GM19372 (cell line): Measurements from ENCODE around the gene LGALS12.

ENCODE experiments used
- ATAC-seq: cut with Tn5 transposase; IDR thresholded peaks from one replicate; pipeline ENCODE4 v1.9.1; 2021; ENCODE audit warnings: mild to moderate bottlenecking, low read depth, moderate library complexity; ENCODE audit not compliant: unreplicated experiment

The LGALS12 gene, protein sequence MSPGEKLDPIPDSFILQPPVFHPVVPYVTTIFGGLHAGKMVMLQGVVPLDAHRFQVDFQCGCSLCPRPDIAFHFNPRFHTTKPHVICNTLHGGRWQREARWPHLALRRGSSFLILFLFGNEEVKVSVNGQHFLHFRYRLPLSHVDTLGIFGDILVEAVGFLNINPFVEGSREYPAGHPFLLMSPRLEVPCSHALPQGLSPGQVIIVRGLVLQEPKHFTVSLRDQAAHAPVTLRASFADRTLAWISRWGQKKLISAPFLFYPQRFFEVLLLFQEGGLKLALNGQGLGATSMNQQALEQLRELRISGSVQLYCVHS

DNA sequence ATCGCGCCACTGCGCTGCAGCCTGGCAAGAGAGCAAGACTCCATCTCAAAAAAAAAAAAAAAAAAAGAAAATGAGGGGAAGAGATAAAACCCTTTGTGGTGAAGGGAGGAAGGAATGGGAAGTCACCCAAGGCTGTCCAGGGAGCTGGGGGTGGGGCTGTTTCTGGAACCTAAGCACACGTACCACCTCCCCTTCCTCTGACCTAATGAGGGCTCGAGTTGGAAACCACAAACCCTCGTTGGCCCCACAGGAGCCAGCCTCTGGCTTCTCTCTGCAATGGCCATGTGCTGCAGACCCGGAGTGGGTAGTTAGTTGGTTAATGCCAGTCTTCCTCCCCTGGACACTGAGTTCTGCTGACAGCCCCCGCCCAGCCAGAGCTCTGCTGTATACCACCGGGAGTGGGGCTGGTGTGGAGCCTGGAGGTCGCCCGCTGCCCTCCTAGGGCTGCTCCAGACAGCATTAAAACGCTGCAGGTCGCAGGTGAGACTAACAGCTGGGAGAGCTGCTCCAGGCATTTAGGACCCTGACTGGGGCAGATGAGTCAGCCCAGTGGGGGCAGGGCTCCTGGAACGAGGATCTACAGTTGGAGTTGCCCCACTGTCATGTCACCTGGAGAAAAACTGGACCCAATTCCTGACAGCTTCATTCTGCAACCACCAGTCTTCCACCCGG lies at the start of gene LGALS12:
LGALS12 (plus strand) TSS at position 228 of the 672 bp plus-strand sequence; CDS start at position 603, 375 bp downstream.
- no peak for ATAC-seq

DNA sequence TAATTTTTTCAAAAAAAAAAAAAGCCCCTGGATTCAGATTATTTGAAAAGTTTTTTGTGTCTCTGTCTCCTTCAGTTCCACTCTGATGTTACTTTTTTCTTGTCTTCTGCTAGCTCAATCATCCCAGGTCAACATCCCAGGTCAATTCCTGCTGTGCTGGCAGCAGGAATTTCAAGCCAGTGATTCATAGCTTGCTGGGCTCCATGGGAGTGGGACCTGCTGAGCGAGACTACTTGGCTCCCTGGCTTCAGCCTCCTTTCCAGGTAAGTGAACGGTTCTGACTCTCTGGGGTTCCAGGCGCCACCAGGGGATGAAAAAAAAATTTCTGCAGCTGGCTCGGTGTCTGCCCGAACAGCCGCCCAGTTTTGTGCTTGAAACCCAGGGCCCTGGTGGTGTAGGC lies 46.3 kb upstream of the LGALS12 start:
- ATAC-seq: no peak

DNA sequence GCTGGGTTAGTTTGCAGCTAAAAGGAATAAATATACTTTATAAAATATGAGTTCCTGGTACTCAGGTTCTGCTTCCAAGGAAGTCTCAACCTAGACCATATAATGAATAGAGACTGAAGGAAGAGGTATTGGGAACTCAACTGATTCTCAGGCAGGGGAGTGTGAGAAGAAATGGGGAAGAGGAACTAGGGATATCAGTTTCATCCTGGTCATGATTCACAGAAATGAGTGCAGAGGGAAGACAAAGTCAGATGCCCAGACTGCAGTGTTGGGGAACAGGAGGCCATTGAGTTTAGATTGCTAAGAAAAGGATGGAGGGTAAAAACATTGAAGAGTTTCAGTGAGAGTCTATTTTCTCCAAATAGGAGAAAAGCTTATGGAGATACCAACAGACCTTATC lies 43.7 kb upstream of the LGALS12 start:
- no peak for ATAC-seq

DNA sequence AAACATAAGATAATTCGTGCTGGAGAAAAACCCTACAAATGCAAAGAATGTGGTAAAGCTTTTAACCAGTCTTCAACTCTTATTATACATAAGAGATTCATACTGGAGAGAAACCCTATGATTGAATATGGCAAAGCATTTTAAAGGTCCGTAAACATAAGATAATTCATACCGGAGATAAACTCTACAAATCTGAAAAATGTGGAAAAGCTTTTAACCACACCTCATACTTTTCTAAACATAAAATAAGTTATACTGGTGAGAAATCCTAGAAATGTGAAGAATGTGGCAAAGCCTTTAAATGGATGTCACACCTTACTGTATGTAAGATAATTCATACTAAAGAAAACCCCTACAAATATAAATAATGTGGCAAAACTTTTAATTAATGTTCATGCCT lies 35.6 kb upstream of the LGALS12 start:
- ATAC-seq: no peak

DNA sequence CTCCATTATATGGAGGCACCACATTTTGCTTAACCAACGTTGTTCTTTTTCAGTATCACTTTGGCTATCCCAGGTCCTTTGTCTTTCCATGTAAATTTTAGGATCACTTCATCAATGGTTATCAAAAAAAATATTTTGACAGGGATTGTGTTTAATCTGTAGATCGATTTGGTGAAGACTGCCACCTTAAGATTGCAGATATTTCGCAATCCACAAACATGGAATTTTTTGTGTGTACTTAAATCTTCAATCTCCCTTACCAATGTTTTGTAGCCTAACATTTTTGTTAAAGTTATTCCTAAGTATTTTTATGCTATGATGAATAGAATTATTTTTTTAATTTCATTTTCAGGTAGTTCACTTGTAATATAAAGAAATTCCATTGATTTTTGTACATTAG lies 33.5 kb upstream of the LGALS12 start:
- no peak for ATAC-seq

DNA sequence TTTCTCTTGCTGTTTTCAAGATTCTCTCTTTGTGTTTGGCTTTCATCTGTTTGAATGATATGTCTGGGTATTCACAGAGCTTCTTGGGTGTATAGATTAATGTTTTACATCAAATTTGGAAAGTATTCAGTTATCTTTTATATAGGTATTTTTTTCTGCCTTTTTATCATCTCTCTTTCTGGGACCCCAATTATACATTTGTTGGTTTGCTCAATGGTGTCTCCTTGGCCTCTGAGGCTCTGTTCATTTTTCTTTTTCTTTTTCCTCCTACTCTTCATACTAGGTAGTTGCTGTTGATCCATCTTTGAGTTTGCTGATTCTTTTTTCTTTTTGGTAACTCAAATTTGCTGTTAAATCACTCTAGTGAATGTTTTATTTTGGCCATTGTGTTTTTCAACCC lies 29.3 kb upstream of the LGALS12 start:
- no peak for ATAC-seq

DNA sequence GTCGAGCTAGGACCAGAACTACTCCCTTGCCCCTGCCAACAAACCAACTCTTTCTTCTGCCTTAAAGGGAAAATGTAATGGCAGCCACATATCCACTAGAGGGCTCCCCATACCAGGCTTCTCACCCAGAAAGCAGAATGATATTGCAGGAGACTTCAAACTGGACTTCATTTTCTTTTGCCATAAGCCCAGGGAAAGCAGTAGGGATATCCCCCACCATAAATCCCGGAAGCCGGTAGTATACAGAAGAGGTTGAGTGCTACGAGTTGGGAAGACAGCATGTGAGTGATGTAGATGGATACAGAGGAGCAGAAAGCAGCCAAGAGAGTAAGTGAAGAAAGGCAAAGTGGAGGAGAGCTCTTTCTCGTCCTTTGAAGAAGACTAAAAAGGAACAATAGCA lies 27.0 kb upstream of the LGALS12 start:
- ATAC-seq: no peak

DNA sequence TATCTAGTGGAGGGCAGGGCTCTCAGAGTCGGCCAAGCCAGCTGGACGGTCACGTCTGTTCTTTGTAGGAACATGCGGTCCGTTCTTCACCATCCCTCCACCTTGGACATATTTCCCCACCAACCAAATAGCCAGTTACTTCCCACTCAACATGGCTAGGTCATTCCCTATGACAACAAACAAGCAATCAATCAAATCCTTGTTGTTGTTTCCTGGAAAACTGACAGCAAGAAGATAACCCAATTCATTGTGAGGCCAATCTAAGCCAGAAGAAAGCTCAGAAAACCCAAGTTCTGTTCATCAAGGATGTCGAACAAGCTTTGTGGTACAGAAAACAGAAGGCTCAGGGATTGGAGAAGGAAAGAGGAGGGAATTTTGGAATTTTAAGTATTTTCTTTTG lies 25.8 kb upstream of the LGALS12 start:
- no peak for ATAC-seq

DNA sequence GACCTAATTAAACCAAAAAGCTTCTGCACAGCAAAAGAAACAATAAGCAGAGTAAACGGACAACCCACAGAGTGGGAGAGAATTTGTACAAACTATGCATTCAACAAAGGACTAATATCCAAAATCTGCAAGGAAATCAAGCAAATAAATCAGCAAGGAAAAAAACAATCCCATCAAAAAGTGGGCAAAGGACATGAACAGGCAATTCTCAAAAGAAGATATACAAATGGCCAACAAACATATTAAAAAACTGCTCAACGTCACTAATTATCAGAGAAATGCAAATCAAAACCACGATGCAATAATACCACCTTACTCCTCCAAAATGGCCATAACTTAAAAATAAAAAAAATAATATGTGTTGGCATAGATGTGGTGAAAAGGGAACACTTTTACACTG lies 20.1 kb upstream of the LGALS12 start:
- ATAC-seq: no peak

DNA sequence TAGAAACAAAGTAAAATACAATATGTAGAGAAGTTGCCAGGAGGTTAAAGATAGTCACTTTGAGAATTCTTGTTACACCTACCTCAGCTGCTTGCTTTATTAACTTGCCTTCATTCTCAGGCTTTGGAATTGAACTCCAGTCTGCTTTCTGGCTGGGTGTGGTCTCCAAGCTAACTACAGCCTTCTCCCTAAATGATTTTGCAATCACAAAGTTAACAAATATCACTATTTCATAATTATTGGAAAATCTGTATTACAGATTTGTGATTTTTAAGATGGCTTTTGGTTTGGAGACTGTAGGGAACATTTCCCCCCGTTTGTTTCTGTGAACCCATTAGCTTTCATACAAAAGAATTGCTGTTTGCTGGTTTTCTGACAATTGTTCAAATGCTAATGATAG lies 17.1 kb upstream of the LGALS12 start:
- no peak for ATAC-seq

DNA sequence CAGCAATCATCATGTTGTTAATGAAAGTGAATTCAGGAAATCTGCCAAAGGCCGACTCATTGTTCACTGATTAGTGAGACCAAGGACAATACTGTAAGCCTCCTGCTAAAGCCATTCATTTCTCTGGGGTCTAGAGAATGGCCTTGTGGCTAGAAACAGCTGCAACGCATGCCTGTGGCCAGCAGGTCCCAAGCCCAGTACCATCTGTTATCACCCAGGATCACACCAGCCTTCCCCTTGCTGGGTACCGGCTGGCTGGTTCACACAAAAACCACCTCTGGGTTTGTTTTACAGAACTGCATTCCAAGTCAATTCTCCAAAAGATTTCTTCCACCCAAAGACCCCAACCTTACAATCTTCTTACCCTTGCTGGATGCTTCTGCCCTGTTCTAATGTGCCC lies 16.0 kb upstream of the LGALS12 start:
- ATAC-seq: no peak

DNA sequence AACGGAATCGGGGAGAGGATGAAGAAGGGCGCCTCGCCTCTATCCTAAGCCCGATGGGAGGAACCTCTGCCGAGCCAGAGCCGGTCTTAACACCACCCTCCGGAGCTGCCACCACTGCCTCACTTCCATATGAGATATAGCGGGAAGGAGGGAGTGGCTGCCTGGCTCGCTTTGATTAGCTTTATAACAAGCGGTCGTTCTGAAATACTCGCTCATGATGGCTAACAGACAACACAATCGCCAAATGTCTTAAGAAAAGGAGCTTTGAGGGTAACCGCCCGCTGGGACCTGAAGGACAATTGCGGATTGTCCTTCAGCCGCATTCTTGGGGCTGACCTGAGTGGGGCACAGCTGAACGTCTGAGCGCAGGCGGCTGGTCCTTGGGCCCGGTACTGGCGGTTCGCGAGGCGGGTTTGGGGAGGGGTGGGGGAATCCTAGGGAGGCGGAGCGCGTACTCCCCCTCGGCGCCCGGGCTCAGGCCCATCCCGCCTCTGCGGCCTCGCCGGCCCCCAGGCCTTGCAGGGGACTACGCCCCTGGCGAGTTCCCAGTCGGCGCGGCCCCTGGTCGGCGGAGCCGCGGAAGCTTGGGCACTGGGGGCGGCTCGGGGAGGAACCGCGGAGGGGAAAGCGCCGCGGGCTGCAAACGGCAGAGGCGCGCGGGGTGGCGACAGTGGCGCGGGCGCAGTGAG lies 15.2 kb upstream of the LGALS12 start, which contains the start of gene PLAAT5:
PLAAT5 (minus strand) TSS at position 617 of the 689 bp plus-strand sequence; CDS start at position 484, 133 bp downstream.
- no peak for ATAC-seq

DNA sequence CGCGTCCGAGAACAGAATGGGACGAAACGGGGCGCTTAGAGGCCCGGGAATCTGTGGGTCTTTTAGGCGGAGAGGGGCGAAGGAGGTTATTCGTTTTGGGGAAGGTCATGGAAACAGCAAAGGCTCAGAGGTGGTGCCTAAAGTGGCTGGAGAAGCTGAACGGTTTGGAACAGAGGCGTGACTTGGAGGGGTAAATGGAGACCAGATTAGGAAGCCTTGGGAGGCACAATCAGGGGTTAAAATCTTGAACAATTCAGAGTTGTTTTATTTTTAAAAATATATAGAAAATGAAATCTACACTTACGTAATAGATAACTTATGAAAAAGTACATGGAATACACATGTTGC lies 14.7 kb upstream of the LGALS12 start:
- no peak for ATAC-seq

DNA sequence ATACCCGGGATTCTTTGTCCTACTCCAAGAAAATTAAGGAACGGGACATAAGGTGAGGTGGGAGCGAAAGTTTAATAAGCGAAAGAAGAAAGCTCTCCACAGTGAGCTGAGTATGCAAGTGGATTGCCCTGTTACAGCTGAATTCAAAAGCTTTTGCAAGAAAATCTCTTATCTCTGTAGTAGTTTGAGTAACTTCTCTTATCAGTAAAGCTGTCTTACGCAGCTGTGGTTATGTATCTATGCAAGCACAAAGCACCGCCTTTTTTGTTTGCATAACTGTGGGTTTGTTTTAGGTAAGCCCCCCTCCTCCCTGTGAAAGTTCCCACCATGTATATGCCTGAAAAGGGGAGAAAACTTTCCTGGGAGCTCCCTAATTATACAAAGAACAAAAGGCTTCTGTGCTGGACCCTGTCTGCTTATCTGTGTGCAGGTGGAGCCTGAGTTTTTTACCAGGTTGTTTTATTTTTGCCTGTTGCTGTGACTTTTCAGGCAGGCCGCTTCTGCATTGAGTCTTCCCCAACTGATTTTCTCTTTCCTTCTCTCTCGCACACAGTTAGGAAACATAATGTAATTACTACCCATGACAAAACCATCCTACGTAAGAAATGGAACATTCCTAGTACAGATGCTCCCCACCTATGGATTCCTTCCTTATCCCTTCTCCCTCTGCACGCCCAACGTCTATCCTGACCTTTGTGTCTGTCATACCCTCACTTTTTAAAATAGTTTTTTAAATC lies 14.1 kb upstream of the LGALS12 start:
- ATAC-seq: no peak

DNA sequence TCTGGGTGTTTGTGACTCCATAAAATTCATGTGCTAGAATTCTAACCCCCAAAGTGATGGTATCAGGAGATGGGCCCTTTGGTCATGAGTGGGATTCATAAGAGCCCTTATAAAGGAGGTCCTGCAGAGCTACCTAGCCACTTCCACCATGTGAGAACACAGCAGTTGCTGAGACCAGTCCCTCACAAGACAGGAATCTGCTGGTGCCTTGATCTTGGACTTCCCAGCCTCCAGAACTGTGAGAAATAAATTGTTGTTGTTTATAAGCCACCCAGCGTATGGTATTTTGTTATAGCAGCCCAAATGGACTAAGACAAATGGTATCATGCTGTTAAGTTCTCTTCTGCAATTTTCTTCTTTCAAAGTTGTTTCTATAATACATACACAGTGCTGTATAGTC lies 13.4 kb upstream of the LGALS12 start:
- no peak for ATAC-seq

DNA sequence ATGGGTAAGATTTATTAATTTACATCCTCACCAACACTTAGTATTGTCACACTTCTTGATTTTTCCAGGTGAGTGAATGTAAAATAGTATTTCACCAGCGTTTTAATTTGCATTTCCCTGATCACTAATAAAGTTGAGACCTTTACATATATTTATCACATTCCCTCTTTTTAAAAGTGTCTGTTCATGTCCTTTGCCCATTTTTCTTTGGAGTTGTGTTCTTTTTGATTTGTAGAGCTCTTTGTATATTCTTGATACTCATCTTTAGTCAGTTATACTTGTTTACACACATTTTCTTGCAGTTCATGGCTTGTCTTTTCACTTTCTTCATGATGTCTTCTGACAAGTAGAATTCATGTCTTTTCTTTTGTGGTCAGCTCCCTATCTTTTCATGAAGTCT lies 12.8 kb upstream of the LGALS12 start:
- ATAC-seq: no peak

DNA sequence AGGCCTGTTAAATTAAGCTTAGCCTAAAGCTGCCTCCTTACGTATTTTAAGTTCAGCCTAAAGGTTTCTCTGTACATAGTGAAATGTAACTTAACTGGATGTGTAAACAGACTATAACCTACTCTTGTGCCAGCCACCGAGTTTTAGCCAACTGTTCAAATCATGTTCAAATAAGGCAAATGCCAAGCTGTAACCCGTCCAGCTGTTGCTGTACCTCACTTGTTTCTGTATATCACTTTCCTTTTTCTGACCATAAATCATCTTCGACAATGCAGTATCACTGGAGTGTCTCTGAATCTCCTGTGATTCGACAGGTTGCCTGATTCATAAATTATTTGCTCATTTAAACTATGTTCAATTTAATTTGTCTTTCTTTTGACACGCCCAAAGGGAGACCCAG lies 10.9 kb upstream of the LGALS12 start:
- no peak for ATAC-seq

DNA sequence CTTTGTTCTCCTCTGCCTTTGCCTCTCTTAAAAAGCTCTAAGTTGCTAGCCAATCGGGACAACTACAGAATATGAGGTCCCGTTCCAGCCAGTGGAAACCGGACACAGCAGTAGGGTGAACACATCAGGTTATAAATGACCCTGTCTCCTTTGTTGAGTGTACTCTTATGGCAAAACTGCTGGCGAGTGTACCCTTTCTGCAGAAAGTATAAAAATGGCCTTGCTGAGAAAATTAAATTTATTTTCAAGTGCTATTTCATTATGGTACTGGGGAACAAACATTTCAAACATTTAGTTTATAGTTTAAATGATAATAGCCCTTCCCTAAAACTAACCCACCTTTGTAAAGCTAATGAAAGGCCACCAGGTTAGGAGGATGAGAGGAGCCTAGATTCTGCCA lies 6.0 kb upstream of the LGALS12 start:
- no peak for ATAC-seq

DNA sequence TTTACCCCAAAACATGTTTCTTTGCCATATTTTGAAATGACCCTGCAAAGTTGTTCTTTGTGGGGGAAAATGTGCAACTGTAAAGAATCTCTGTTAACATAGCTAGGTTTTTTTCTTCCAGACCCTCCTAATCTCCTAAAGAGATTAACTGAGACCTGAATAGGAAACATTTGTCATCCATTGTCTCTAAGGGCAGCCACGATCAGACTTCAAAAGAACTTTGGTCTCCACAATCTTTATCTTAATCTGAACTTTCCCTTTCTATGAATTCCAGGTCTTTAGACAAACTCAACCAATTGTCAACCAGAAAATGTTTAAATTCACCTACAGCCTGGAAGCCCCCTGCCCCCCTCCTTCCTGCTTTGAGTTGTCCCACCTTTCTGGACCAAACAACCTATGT lies 4.6 kb upstream of the LGALS12 start:
- ATAC-seq: no peak

DNA sequence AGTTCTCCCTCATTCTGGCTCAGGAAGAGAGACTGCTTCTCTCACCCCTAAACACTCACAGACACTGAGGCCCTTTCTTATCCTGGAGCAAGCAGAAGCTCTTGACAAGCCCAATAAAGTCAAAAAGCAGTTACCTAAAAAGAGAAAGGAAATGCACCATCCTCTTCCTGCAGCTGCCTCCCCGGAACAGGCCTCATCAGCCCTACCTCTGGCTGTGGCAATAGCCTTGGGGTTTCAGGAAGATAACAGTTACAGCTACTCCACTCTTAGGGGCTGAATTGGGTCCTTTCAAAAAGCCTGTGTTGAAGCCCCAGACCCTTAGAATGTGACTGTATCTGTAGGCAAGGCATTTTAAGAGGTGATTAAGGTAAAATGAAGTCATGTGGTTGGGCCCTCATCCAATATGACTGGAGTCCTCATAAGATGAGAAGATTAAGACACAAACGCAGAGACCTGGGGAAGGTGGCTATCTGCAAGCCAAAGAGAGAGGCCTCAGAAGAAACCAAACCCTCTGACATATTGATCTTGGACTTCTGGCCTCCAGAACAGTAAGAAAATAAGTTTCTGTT lies 3.5 kb upstream of the LGALS12 start:
- ATAC-seq: no peak

DNA sequence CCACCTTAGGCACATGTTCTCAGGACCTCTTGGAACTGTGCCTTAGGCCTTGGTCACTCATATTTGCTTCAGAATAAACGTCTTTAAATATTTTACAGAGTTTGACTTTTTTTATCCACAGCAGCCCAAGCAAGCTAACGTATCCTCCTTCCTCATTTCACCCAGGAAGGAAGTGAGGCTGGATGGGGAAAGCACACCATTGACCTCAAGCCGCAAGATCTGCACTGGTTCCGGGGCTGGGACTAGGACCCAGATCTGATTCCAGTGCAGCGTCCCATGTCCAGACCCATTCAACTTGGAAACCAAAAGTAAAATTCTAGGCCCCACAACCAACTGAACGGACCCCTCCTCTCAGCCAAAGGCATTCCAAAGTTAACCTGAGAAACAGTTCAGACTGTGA lies 2.4 kb upstream of the LGALS12 start:
- ATAC-seq: no peak
